OCI-LY7 (cell line): ENCODE results near the gene MPPED2. TPM values are rescaled to one million over a fixed set of nuclear protein-coding genes. Genes with fewer than 3 reads are reported as not detected.

Experiments
- BruUV-seq: library from RNA; stranded (reverse); fragments of 400-500 nt; replicated peaks from 2 replicates; lab custom pipeline; 2021; lab: Mats Ljungman, UMichigan
- CTCF ChIA-PET: fragments of 300-600 bp; sonication (Branson Sonifier 250); formaldehyde crosslinking; loops from one replicate; lab custom pipeline; 2022; ENCODE audit warnings: antibody characterized with exemption; ENCODE audit not compliant: unreplicated experiment; lab: Charles Lee
- POLR2A ChIA-PET: fragments of 300-600 bp; sonication (Branson Sonifier 250); formaldehyde crosslinking; loops from one replicate; lab custom pipeline; 2022; ENCODE audit warnings: antibody characterized with exemption; lab: Charles Lee
- DNase-seq: peaks from one replicate; pipeline ENCODE4 v3.0.0-alpha.2; 2015; ENCODE audit warnings: low spot score
- H2AFZ ChIP-seq: fragments of 200-600 bp; sonication (generic), shearing (Covaris generic); 2 replicates; pipeline ENCODE4 v1.6.1; 2014; ENCODE audit warnings: mild to moderate bottlenecking, antibody characterized with exemption, low read length, moderate library complexity
- H3K27ac ChIP-seq: fragments of 200-600 bp; sonication (generic); 2 replicates; pipeline ENCODE4 v1.5.1; 2014; ENCODE audit warnings: mixed run types, low read depth, mild to moderate bottlenecking, moderate library complexity, low read length, inconsistent platforms; ENCODE audit not compliant: poor library complexity, severe bottlenecking
- H3K36me3 ChIP-seq: fragments of 200-600 bp; sonication (generic); 2 replicates; pipeline ENCODE4 v1.6.1; 2014; ENCODE audit warnings: mild to moderate bottlenecking, antibody characterized with exemption, low read length, moderate library complexity, mixed read lengths; ENCODE audit not compliant: insufficient read depth
- H3K4me1 ChIP-seq: fragments of 200-600 bp; sonication (generic); 2 replicates; pipeline ENCODE4 v1.5.1; 2014; ENCODE audit warnings: mild to moderate bottlenecking, low read length; ENCODE audit not compliant: insufficient read depth, poor library complexity, severe bottlenecking
- H3K4me2 ChIP-seq: fragments of 200-600 bp; sonication (generic); 2 replicates; pipeline ENCODE4 v1.6.1; 2014; ENCODE audit warnings: mild to moderate bottlenecking, low read length
- H3K4me3 ChIP-seq: fragments of 200-600 bp; sonication (generic); 2 replicates; pipeline ENCODE4 v1.5.1; 2014; ENCODE audit warnings: mild to moderate bottlenecking, low read depth, low read length; ENCODE audit not compliant: poor library complexity, severe bottlenecking
- H3K79me2 ChIP-seq: fragments of 200-600 bp; sonication (generic); 2 replicates; pipeline ENCODE4 v1.6.1; 2016; ENCODE audit warnings: low read depth, mild to moderate bottlenecking, low read length, moderate library complexity, mixed read lengths; ENCODE audit not compliant: insufficient read depth
- H3K9me2 ChIP-seq: fragments of 200-600 bp; sonication (generic); 2 replicates; pipeline ENCODE4 v1.6.1; 2016; ENCODE audit warnings: mild to moderate bottlenecking, low read length, mixed read lengths; ENCODE audit not compliant: insufficient read depth
- H3K9me3 ChIP-seq: fragments of 200-600 bp; sonication (generic); 2 replicates; pipeline ENCODE4 v1.6.1; 2014; ENCODE audit warnings: mild to moderate bottlenecking, mixed run types, low read length, mixed read lengths
- H4K20me1 ChIP-seq: fragments of 200-600 bp; sonication (generic); 2 replicates; pipeline ENCODE4 v1.6.1; 2014; ENCODE audit warnings: mild to moderate bottlenecking, antibody characterized with exemption, low read length, moderate library complexity, mixed read lengths; ENCODE audit not compliant: insufficient read depth
- EZH2phosphoT487 ChIP-seq: fragments of 200-600 bp; sonication (generic); IDR thresholded peaks from 2 replicates; pipeline ENCODE4 v1.6.1; 2018; ENCODE audit warnings: low read depth, borderline replicate concordance, mild to moderate bottlenecking, mixed run types, antibody characterized with exemption, low read length, moderate library complexity, mixed read lengths
- intact Hi-C: fragments of 100-400 bp; cut with micrococcal nuclease; formaldehyde crosslinking; loops from one replicate; pipeline ENCODE4 v1.10.0; 2022; ENCODE audit not compliant: unreplicated experiment
- total RNA-seq, 2 experiments: library from RNA; depleted of rRNA in 1 of 2; stranded (reverse); fragments of >200 nt in 1 of 2; shearing (Covaris generic) in 1 of 2; gene quantifications; 2 replicates each; pipeline ENCODE4 v1.2.3, GENCODE V29; 2014 to 2022
- TF ChIP-seq, protein P1 (sequence below): fragments of 200-600 bp; sonication (generic); conservative IDR thresholded peaks from 2 replicates; pipeline ENCODE4 v1.5.1; 2014; ENCODE audit warnings: mild to moderate bottlenecking, antibody characterized with exemption, low read length, moderate library complexity, mixed read lengths

The MPPED2 gene
- total RNA-seq, 2 experiments from 2014 or later, result not detected

DNA sequence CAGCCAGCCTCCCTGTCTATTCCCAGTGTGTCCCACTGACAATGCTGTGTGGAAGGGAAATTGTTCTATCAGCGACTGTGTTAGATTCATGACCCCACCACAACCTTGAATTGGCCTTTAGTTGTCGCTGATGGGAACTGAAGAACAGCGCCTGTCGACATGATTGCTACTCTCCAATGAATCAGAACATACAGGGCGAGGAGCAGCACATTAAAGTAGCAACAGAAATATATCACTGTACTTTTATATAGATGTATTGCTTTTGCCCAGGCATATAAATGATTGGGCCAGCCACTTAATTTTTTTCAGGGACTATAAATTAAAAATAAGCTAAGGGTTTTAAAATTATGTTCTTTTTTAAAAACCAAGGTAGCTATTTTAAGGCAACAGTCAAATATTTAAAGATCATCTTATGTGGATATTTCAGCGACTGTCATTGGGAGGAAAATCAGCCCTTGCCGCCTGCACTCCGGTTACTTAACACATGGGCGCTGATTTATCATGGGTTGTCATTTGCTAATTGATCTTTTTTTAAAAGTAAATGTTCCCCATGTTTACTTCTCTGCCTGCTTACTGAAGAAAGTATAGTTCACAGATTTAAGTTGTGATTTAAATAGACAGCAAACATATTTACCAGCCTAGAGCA is 221.2 kb downstream of the MPPED2 start:
- H3K4me3 ChIP-seq, result no peak overlapping the region
- CTCF ChIA-PET, result no interaction called here
- intact Hi-C loops, result no loop called here
- H3K9me2 ChIP-seq, result no peaks in the 10 kb centered on the region
- no peaks in the 10 kb centered on the region for H3K36me3 ChIP-seq
- H3K4me2 ChIP-seq, result no peak overlapping the region
- H3K9me3 ChIP-seq, result no peaks in the 10 kb centered on the region
- DNase-seq, result no peak
- BruUV-seq, result no TSS peak
- no peaks in the 10 kb centered on the region for H3K4me1 ChIP-seq
- POLR2A ChIA-PET, result interaction anchor here (1.6 kb wide), 1 partner anchor 12 kb away, joined by 4 read pairs; no protein-coding TSS in a partner anchor
- no peaks in the 10 kb centered on the region for H4K20me1 ChIP-seq
- no peaks in the 10 kb centered on the region for H3K79me2 ChIP-seq
- no peak overlapping the region for H2AFZ ChIP-seq
- TF ChIP-seq EZH2phosphoT487, result no peak
- TF ChIP-seq, protein P1, sequence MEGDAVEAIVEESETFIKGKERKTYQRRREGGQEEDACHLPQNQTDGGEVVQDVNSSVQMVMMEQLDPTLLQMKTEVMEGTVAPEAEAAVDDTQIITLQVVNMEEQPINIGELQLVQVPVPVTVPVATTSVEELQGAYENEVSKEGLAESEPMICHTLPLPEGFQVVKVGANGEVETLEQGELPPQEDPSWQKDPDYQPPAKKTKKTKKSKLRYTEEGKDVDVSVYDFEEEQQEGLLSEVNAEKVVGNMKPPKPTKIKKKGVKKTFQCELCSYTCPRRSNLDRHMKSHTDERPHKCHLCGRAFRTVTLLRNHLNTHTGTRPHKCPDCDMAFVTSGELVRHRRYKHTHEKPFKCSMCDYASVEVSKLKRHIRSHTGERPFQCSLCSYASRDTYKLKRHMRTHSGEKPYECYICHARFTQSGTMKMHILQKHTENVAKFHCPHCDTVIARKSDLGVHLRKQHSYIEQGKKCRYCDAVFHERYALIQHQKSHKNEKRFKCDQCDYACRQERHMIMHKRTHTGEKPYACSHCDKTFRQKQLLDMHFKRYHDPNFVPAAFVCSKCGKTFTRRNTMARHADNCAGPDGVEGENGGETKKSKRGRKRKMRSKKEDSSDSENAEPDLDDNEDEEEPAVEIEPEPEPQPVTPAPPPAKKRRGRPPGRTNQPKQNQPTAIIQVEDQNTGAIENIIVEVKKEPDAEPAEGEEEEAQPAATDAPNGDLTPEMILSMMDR, result no peak
- no peak overlapping the region for H3K27ac ChIP-seq

DNA sequence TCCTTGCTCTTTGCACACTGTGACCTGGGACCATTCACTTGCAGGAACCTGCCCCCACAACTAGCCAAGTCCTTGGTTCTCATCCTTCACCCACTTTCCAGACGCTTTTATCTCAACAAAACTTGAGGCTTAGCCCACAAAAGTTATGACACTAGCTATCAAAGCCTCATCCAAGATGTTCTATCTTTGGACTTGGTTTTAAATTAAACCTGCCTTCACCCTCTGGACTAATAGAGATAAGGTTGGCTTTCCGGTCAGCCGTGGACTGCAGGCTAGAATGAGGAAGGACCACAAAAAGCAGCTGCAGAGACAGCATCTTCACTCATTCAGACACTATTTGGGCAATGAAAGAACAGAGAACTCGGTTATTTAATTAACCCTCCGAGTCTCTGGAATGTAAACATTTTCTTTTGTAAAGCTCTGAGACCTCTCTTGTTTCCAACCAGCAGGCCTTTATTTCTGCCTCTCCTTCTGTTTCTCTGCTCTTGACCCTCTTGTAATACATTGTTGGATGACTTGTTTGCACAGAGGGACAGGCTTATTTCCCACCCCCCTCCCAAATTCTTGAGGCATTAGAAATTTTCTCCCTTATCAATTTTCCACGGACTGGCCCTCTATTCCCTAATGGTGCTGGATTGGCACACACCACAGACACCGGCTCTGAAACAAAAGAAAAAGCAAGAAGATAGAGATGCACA is 221.9 kb downstream of the MPPED2 start:
- H3K79me2 ChIP-seq, result no peaks in the 10 kb centered on the region
- ChIA-PET CTCF (no interaction called here), POLR2A (interaction anchor here (0.7 to 1.6 kb wide), 2 partner anchors 12 to 516 kb away, joined by 3 to 4 read pairs; no protein-coding TSS in a partner anchor)
- DNase-seq, result no peak
- TF ChIP-seq, protein P1, result no peak
- TF ChIP-seq EZH2phosphoT487, result no peak
- H3K9me3 ChIP-seq, result no peaks in the 10 kb centered on the region
- H3K4me2 ChIP-seq, result no peak overlapping the region
- H3K36me3 ChIP-seq, result no peaks in the 10 kb centered on the region
- BruUV-seq, result no TSS peak
- no peak overlapping the region for H2AFZ ChIP-seq
- no peak overlapping the region for H3K4me3 ChIP-seq
- no peaks in the 10 kb centered on the region for H4K20me1 ChIP-seq
- intact Hi-C loops, result no loop called here
- H3K4me1 ChIP-seq, result no peaks in the 10 kb centered on the region
- no peak overlapping the region for H3K27ac ChIP-seq
- no peaks in the 10 kb centered on the region for H3K9me2 ChIP-seq

DNA sequence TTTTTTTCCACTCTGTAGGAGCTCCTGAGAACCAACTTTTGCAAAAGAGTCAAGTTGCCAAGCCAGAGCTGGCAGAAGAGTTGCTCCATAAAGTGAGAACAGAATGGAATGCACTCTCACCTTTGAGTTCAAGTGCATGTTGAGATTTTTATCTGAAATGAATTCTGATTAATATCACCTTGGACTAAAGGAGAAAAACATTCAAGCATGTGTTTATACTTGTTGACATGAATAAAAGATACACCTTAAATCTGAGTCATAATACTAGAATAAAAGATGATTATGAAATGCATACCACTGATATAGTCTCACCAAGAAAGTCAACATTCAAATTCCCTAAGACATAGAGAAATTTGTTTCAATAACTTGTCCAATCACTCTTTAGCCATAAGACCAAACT is 225.4 kb downstream of the MPPED2 start:
- Histone ChIP-seq H2AFZ (no peak overlapping the region), H4K20me1 (no peaks in the 10 kb centered on the region), H3K27ac (no peak overlapping the region), H3K9me3 (no peaks in the 10 kb centered on the region), H3K4me1 (no peaks in the 10 kb centered on the region), H3K4me2 (no peak overlapping the region), H3K36me3 (no peaks in the 10 kb centered on the region), H3K9me2 (no peaks in the 10 kb centered on the region), H3K4me3 (no peak overlapping the region), H3K79me2 (no peaks in the 10 kb centered on the region)
- no peak for DNase-seq
- no TSS peak for BruUV-seq
- TF ChIP-seq, protein P1, result no peak
- no peak for TF ChIP-seq EZH2phosphoT487
- POLR2A ChIA-PET, result no interaction called here
- intact Hi-C loops, result no loop called here
- CTCF ChIA-PET, result no interaction called here
